GM12878 (cell line): ENCODE measurements around the gene ERVK3-1. TPM values are rescaled to one million over a fixed set of nuclear protein-coding genes. Genes with fewer than 3 reads are reported as not detected.

ENCODE experiments used
- ATAC-seq: fragments of 200-7000 bp; cut with Tn5 transposase; 3 replicates; pipeline ENCODE4 v1.9.1; 2020; ENCODE audit warnings: mild to moderate bottlenecking, moderate library complexity
- BruUV-seq: library from RNA; stranded (reverse); fragments of 400-500 nt; replicated peaks from 2 replicates; lab custom pipeline; 2021; lab: Mats Ljungman, UMichigan
- CTCF ChIA-PET: fragments of 300-600 bp; sonication (Branson Sonifier 250); formaldehyde crosslinking; extraction: SDS; loops from one replicate; lab custom pipeline; 2021; ENCODE audit warnings: inconsistent platforms; lab: Yijun Ruan, JAX
- POLR2A ChIA-PET: fragments of 350-600 bp; formaldehyde crosslinking; extraction: SDS; loops from one replicate; lab custom pipeline; 2021; ENCODE audit warnings: inconsistent platforms; lab: Charles Lee
- RAD21 ChIA-PET: fragments of 300-600 bp; sonication (Branson Sonifier 250); formaldehyde crosslinking; loops from one replicate; lab custom pipeline; 2023; ENCODE audit warnings: antibody characterized with exemption; ENCODE audit not compliant: unreplicated experiment; lab: Charles Lee
- SMC1A ChIA-PET: fragments of 300-600 bp; sonication (Branson Sonifier 250); formaldehyde crosslinking; loops from one replicate; lab custom pipeline; 2023; ENCODE audit not compliant: unreplicated experiment, uncharacterized antibody; lab: Charles Lee
- DNase-seq: peaks from one replicate; pipeline ENCODE4 v3.0.0-alpha.2; 2011; ENCODE audit warnings: low read depth, low spot score
- FAIRE-seq: peaks from 3 replicates; lab custom pipeline; 2011; peaks lifted over from hg19 to GRCh38; lab: Jason Lieb, UNC
- H2AFZ ChIP-seq: 2 replicates; pipeline ENCODE4 v1.6.0; 2011; ENCODE audit warnings: low read depth, low read length, control low read depth; ENCODE audit not compliant: control insufficient read depth
- H3K27ac ChIP-seq: 2 replicates; pipeline ENCODE4 v1.5.1; 2011; ENCODE audit warnings: control low read depth; ENCODE audit not compliant: control insufficient read depth, insufficient read depth
- H3K27me3 ChIP-seq, 2 experiments: replicated peaks in 1 of 2; 2 replicates each; pipeline versions ENCODE4 v1.6.0 to v1.6.1; 2011; ENCODE audit warnings: low read length in 1 of 2; ENCODE audit not compliant: control insufficient read depth in 2 of 2, insufficient read depth in 2 of 2
- H3K36me3 ChIP-seq, 2 experiments: 2 replicates each; pipeline ENCODE4 v1.5.1; 2011; ENCODE audit warnings: low read length in 1 of 2; ENCODE audit not compliant: control insufficient read depth in 2 of 2, insufficient read depth in 2 of 2
- H3K4me1 ChIP-seq: 2 replicates; pipeline ENCODE4 v1.6.1; 2011; ENCODE audit warnings: mild to moderate bottlenecking, low read length, moderate library complexity, mixed read lengths; ENCODE audit not compliant: control insufficient read depth, insufficient read depth
- H3K4me2 ChIP-seq: 2 replicates; pipeline ENCODE4 v1.6.0; 2011; ENCODE audit warnings: control low read depth; ENCODE audit not compliant: control insufficient read depth, insufficient read depth
- H3K4me3 ChIP-seq: fragments of 200-600 bp; sonication (generic); 2 replicates; pipeline ENCODE4 v1.5.1; 2016
- H3K79me2 ChIP-seq: 2 replicates; pipeline ENCODE4 v1.6.0; 2011; ENCODE audit warnings: low read length; ENCODE audit not compliant: control insufficient read depth, insufficient read depth
- H3K9ac ChIP-seq: 2 replicates; pipeline ENCODE4 v1.8.0; 2011; ENCODE audit warnings: low read length, control low read depth, mixed read lengths; ENCODE audit not compliant: control insufficient read depth, insufficient read depth
- H3K9me3 ChIP-seq: replicated peaks from 3 replicates; pipeline ENCODE4 v1.5.1; 2011; ENCODE audit warnings: mild to moderate bottlenecking, low read length; ENCODE audit not compliant: control insufficient read depth, insufficient read depth
- H4K20me1 ChIP-seq: 2 replicates; pipeline ENCODE4 v1.6.0; 2011; ENCODE audit not compliant: control insufficient read depth, insufficient read depth
- BACH1 ChIP-seq: fragments of 450-650 bp; IDR thresholded peaks from 2 replicates; pipeline ENCODE4 v1.6.1; 2017; ENCODE audit warnings: mild to moderate bottlenecking, borderline replicate concordance
- BHLHE40 ChIP-seq, 2 experiments: fragments of 450-650 bp in 1 of 2; IDR thresholded peaks; 2 replicates each; pipeline ENCODE4 v1.6.1; 2011 to 2017; ENCODE audit warnings: low read depth in 2 of 2, borderline replicate concordance in 1 of 2, improper control_type of control experiment in 1 of 2, low read length in 1 of 2, mild to moderate bottlenecking in 1 of 2
- GABPA ChIP-seq: IDR thresholded peaks from 2 replicates; pipeline ENCODE4 v1.6.1; 2014; ENCODE audit warnings: antibody characterized with exemption, low read depth, mild to moderate bottlenecking, inconsistent platforms
- IKZF1 ChIP-seq: fragments of 450-650 bp; conservative IDR thresholded peaks from 2 replicates; pipeline ENCODE4 v1.6.1; 2017; ENCODE audit warnings: antibody characterized with exemption, mild to moderate bottlenecking
- POLR2AphosphoS5 ChIP-seq: IDR thresholded peaks from 2 replicates; pipeline ENCODE4 v1.6.1; 2011; ENCODE audit warnings: mild to moderate bottlenecking, low read length, inconsistent platforms
- STAT1 ChIP-seq: fragments of 450-650 bp; conservative IDR thresholded peaks from 2 replicates; pipeline ENCODE4 v1.6.1; 2014; ENCODE audit warnings: antibody characterized with exemption, mild to moderate bottlenecking
- TAF1 ChIP-seq: IDR thresholded peaks from 2 replicates; pipeline ENCODE4 v1.6.1; 2011; ENCODE audit warnings: mild to moderate bottlenecking, low read depth, low read length, borderline replicate concordance
- TCF7 ChIP-seq: IDR thresholded peaks from 2 replicates; pipeline ENCODE4 v1.6.1; 2014; ENCODE audit warnings: antibody characterized with exemption, borderline replicate concordance
- WGBS: methylation state at CpG from one replicate; pipeline ENCODE4 v1.1.6; 2016; ENCODE audit warnings: low lambda C conversion rate; ENCODE audit not compliant: insufficient replicate concordance, insufficient coverage; ENCODE audit errors: missing lambda C conversion rate; 5-methylcytosine and 5-hydroxymethylcytosine counted together
- in situ Hi-C: fragments of 300-500 bp; cut with MboI; formaldehyde crosslinking; loops from 9 replicates; pipeline ENCODE4 v1.14.3; 2018; ENCODE audit warnings: mixed read lengths
- intact Hi-C: fragments of 100-400 bp; cut with micrococcal nuclease; formaldehyde crosslinking; loops from one replicate; pipeline ENCODE4 v1.14.2; 2022; ENCODE audit not compliant: unreplicated experiment
- polyA plus RNA-seq, 11 experiments: library from polyadenylated mRNA; depleted of rRNA in 4 of 11; unstranded in 6 of 11; stranded (reverse) in 5 of 11; fragments of >200 nt; fragmentation: Nextera tagmentation in 4 of 11; fragmentation: Illumina TruSeq in 1 of 11; extraction: Ambion mirVana in 4 of 11; extraction: Trizol in 1 of 11; gene quantifications; 1 replicate in 1 of 11; 2 replicates in 10 of 11; pipeline versions ENCODE4 v1.2.1 to v1.2.3, GENCODE V29; 2011 to 2016; ENCODE audit warnings: inconsistent platforms in 2 of 11, missing spikeins in 2 of 11, low read depth in 1 of 11
- total RNA-seq, 4 experiments: library from RNA; depleted of rRNA in 3 of 4; stranded (reverse); fragments of >200 nt in 3 of 4; fragmentation: Illumina TruSeq in 1 of 4; extraction: Trizol in 1 of 4; gene quantifications; 2 replicates each; pipeline versions ENCODE4 v1.2.1 to v1.2.3, GENCODE V29; 2013 to 2021

ERVK3-1 gene
- total and polyA plus RNA-seq, 10 of the 15 experiments (the other 5 are each of a cell fraction or from before 2014, with no cell fraction given) = 59.3 to 172 (median 95.8) TPM

DNA sequence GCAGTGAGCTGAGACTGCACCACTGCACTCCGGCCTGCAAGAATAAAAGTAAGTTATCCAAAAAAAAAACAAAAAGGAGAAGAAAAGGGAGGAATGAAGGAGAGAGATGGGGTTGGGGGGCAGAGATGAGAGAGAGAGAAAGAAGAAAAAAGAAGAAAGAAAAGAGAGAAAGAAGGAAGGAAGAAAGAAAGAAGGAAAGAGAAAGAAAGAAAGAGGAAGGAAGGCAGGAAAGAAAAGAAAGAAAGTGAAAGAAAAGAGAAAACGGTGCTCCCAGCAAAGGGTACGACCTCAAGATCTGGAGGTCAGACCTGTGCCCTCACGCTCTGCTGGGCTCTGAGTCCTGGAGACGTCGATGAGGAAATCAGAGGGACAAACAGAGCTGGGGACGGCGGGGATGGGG lies 44.4 kb downstream of the ERVK3-1 start:
- 0 out of 2 replicates have a peak, but pooled peaks cover 3% of the 10 kb centered on the region for H3K4me1 ChIP-seq
- H3K79me2 ChIP-seq = no peaks in the 10 kb centered on the region; the same call in 1 of the 2 replicates
- no peaks in the 10 kb centered on the region for H4K20me1 ChIP-seq
- intact Hi-C loops = no loop called here
- DNase-seq = no peak
- in situ Hi-C loops = no loop called here
- ChIA-PET CTCF (no interaction called here), RAD21 (interaction anchor here (3.6 kb wide), 1 partner anchor 13 kb away, joined by 18 read pairs; the partner anchor contains the start of gene ZNF497), POLR2A (interaction anchor here (1.6 kb wide), 1 partner anchor 13 kb away, joined by 9 read pairs; the partner anchor contains the start of gene ZNF497), SMC1A (no interaction called here)
- no peaks in the 10 kb centered on the region for H3K9me3 ChIP-seq
- 61% methylated on average over 8 of the region's 8 CpGs for WGBS
- no peak for FAIRE-seq
- no peak overlapping the region for H3K4me3 ChIP-seq
- no TSS peak for BruUV-seq
- H3K36me3 ChIP-seq = no peaks in the 10 kb centered on the region
- no peak for ATAC-seq
- no peak overlapping the region for H3K27ac ChIP-seq
- H3K27me3 ChIP-seq = no peaks in the 10 kb centered on the region
- no peak overlapping the region; the same call in 1 of the 2 replicates for H3K9ac ChIP-seq
- no peak overlapping the region for H2AFZ ChIP-seq
- H3K4me2 ChIP-seq = no peak overlapping the region; the same call in 1 of the 2 replicates
- TF ChIP-seq STAT1 (no peak), TAF1 (no peak)

DNA sequence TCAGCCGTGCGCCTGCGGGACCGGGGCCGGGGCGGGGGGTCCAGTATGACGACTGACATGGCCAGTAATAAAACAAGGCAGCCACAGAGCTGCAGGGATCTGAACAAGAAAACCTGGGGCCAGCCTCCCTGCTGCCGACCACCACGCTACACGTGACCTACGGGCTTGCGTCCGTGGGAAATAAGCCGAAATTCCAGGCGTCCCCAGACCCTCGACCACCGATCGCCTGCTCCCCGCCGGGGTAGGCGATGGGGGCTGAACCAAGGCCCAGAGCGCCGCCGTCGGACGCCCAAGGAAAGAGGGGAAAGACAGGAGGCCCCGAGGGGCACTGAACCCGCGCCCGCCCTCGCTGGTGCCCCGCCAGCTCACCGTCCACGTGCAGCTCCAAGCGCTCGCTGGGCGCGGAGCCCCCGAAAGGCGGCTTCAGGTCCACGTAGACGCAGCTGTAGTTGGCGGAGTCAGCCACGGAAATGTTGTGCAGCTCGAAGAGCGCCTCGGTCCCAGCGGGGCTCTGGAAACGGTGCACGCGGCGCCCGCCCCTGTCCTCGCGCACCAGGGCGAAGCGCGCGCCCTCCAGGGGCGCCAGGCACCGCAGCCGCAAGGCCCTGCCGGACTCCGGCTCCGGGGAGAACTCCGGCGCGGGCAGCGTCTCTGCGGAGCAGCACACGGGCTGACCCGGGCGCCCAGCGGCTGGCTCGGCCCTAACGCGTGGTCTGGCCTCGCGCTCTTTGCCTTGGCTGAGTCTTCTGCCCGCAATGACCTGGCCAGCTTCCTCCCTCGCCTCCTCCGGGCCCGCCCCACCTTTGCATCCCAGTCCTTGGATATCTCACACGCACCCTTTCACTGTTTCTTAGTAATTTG lies 45.1 kb downstream of the ERVK3-1 start:
- H3K4me3 ChIP-seq = no peak overlapping the region

More for the DNA sequence above, 45.1 kb downstream of the ERVK3-1 start:
- RAD21 ChIA-PET = interaction anchor here (3.6 kb wide), 1 partner anchor 12 kb away, joined by 18 read pairs; the partner anchor contains the start of gene ZNF497
- H3K27ac ChIP-seq = no peak overlapping the region
- 78% methylated on average over 64 of the region's 84 CpGs for WGBS
- SMC1A ChIA-PET = no interaction called here
- in situ Hi-C loops (no loop called here), intact Hi-C loops (no loop called here)
- POLR2A ChIA-PET = interaction anchor here (1.6 kb wide), 1 partner anchor 13 kb away, joined by 9 read pairs; the partner anchor contains the start of gene ZNF497
- no peak for TF ChIP-seq POLR2AphosphoS5
- peak in 1 of 2 experiments; percentile 29; a peak in 1 of 4 replicates for TF ChIP-seq BHLHE40 (IDR thresholded peaks at IDR 0.05; ENCODE audit: borderline replicate concordance in 1 of 2, low read depth in 2 of 2, low read length in 1 of 2)
- TF ChIP-seq BACH1 = no peak
- TF ChIP-seq GABPA = no peak
- TF ChIP-seq TCF7 = no peak
- TF ChIP-seq IKZF1 = peak; percentile 12; the same call in 1 of the 2 replicates
- TF ChIP-seq, all 136 proteins: peak for 2
- no peak overlapping the region for H2AFZ ChIP-seq
- DNase-seq (no peak), FAIRE-seq (no peak), ATAC-seq (no peak)
- no peaks in the 10 kb centered on the region for H3K27me3 ChIP-seq
- 0 out of 2 replicates have a peak, but pooled peaks cover 3% of the 10 kb centered on the region for H3K4me1 ChIP-seq
- BruUV-seq = no TSS peak
- peak overlapping the region; percentile 13; the same call in 1 of the 2 replicates for H3K4me2 ChIP-seq
- H3K9me3 ChIP-seq = no peaks in the 10 kb centered on the region
- no peaks in the 10 kb centered on the region for H3K36me3 ChIP-seq
- CTCF ChIA-PET = no interaction called here
- H3K79me2 ChIP-seq = no peaks in the 10 kb centered on the region; the same call in 1 of the 2 replicates
- H3K9ac ChIP-seq = no peak overlapping the region; the same call in 1 of the 2 replicates
- no peaks in the 10 kb centered on the region for H4K20me1 ChIP-seq
